GM19099 (cell line): Measurements from ENCODE around the gene PYHIN1.

ENCODE experiments used
- POLR2A ChIP-seq: IDR thresholded peaks from 3 replicates; pipeline ENCODE4 v1.6.1; 2011; ENCODE audit warnings: low read depth; ENCODE audit not compliant: insufficient read length; ENCODE audit errors: extremely low read depth

Gene PYHIN1

GRCh38 chr1:158961178-158961577, 29.8 kb downstream of the PYHIN1 start:
- no peak for TF ChIP-seq POLR2A

- no peak for TF ChIP-seq POLR2A
Measured at GRCh38 chr1:158962983-158963382, 31.6 kb downstream of the PYHIN1 start.

- TF ChIP-seq POLR2A = no peak
Measured at GRCh38 chr1:158969166-158969565, 37.8 kb downstream of the PYHIN1 start.

GRCh38 chr1:158969855-158970254, 38.5 kb downstream of the PYHIN1 start:
- TF ChIP-seq POLR2A = no peak

- no peak for TF ChIP-seq POLR2A
Measured at GRCh38 chr1:158972841-158973240, 41.5 kb downstream of the PYHIN1 start.

- TF ChIP-seq POLR2A = no peak
Measured at GRCh38 chr1:158976219-158976618, 44.9 kb downstream of the PYHIN1 start.

GRCh38 chr1:158978730-158979129, 47.4 kb downstream of the PYHIN1 start:
- no peak for TF ChIP-seq POLR2A

- no peak for TF ChIP-seq POLR2A
Measured at GRCh38 chr1:158979229-158979628, 47.9 kb downstream of the PYHIN1 start.

GRCh38 chr1:158983235-158983634, 51.9 kb downstream of the PYHIN1 start:
- no peak for TF ChIP-seq POLR2A

- no peak for TF ChIP-seq POLR2A
Measured at GRCh38 chr1:158984386-158984785, 53.0 kb downstream of the PYHIN1 start.

- no peak for TF ChIP-seq POLR2A
Measured at GRCh38 chr1:158989424-158989823, 58.1 kb downstream of the PYHIN1 start.

- TF ChIP-seq POLR2A = no peak
Measured at GRCh38 chr1:158992787-158993312, 61.5 kb downstream of the PYHIN1 start.

GRCh38 chr1:158996998-158997397, 65.6 kb downstream of the PYHIN1 start:
- TF ChIP-seq POLR2A = no peak

- no peak for TF ChIP-seq POLR2A
Measured at GRCh38 chr1:158998037-158998780, 66.9 kb downstream of the PYHIN1 start.

GRCh38 chr1:158998781-158999161, 67.4 kb downstream of the PYHIN1 start:
- TF ChIP-seq POLR2A = no peak

- TF ChIP-seq POLR2A = no peak
Measured at GRCh38 chr1:158999316-159000069, 68.1 kb downstream of the PYHIN1 start.

- no peak for TF ChIP-seq POLR2A
Measured at GRCh38 chr1:159000070-159000409, 68.7 kb downstream of the PYHIN1 start.

GRCh38 chr1:159000625-159001024, 69.3 kb downstream of the PYHIN1 start:
- TF ChIP-seq POLR2A = no peak
